ENCODE measurements around the gene WDR41. TPM values are rescaled to one million over a fixed set of nuclear protein-coding genes. Genes with fewer than 3 reads are reported as not detected.

Gene WDR41
- total RNA-seq, 1 donor from 2014 or later: 33.0 TPM

GRCh38 chr5:77398458-77398857 lies 93.7 kb downstream of the WDR41 start:
- DNase-seq (no peak), ATAC-seq (ENCODE audit: low read depth) (no peak)
- intact Hi-C loops (cut with micrococcal nuclease): no loop called here
- no peaks in the 10 kb centered on the region for H3K36me3 Mint-ChIP-seq (ENCODE audit: low read depth)
- no peaks in the 10 kb centered on the region for H3K27me3 Mint-ChIP-seq
- no peak overlapping the region for H3K4me3 Mint-ChIP-seq
- no peak overlapping the region for H3K27ac Mint-ChIP-seq
- CTCF ChIA-PET: no interaction called here
- TF ChIP-seq, protein P1, sequence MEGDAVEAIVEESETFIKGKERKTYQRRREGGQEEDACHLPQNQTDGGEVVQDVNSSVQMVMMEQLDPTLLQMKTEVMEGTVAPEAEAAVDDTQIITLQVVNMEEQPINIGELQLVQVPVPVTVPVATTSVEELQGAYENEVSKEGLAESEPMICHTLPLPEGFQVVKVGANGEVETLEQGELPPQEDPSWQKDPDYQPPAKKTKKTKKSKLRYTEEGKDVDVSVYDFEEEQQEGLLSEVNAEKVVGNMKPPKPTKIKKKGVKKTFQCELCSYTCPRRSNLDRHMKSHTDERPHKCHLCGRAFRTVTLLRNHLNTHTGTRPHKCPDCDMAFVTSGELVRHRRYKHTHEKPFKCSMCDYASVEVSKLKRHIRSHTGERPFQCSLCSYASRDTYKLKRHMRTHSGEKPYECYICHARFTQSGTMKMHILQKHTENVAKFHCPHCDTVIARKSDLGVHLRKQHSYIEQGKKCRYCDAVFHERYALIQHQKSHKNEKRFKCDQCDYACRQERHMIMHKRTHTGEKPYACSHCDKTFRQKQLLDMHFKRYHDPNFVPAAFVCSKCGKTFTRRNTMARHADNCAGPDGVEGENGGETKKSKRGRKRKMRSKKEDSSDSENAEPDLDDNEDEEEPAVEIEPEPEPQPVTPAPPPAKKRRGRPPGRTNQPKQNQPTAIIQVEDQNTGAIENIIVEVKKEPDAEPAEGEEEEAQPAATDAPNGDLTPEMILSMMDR (IDR thresholded peaks at IDR 0.05): no peak
- POLR2A ChIA-PET: no interaction called here
- no peaks in the 10 kb centered on the region for H3K4me1 Mint-ChIP-seq
- no peaks in the 10 kb centered on the region for H3K9me3 Mint-ChIP-seq

GRCh38 chr5:77397686-77398292 lies 94.3 kb downstream of the WDR41 start:
- CTCF ChIA-PET: no interaction called here
- Mint-ChIP-seq H3K4me3 (no peak overlapping the region), H3K36me3 (ENCODE audit: low read depth) (no peaks in the 10 kb centered on the region), H3K27ac (no peak overlapping the region), H3K27me3 (no peaks in the 10 kb centered on the region), H3K9me3 (no peaks in the 10 kb centered on the region), H3K4me1 (no peaks in the 10 kb centered on the region)
- TF ChIP-seq, protein P1 (IDR thresholded peaks at IDR 0.05): no peak
- DNase-seq (no peak), ATAC-seq (ENCODE audit: low read depth) (no peak)
- intact Hi-C loops (cut with micrococcal nuclease): no loop called here
- POLR2A ChIA-PET: no interaction called here

DNA sequence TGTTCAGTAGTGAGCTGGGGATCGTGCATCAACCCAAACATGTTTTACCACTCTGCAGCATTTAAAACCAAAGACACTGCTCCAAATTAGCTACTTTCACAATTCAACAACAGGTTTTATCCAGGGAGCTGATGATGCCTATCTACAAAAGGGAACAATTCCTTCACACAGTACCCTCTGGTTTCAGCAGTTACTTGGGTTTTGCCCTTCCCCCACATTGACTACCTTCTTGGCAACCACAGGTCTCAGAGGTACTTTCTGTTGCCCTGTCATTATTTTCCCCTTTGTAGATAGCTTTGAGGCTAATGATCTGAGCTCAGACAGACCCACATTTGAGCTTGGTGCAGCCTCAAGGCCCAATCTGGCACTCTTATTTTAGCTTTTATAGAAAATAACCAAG lies 96.1 kb downstream of the WDR41 start:
- ChIA-PET POLR2A (no interaction called here), CTCF (no interaction called here)
- Mint-ChIP-seq H3K4me3 (no peak overlapping the region), H3K36me3 (ENCODE audit: low read depth) (no peaks in the 10 kb centered on the region), H3K27me3 (no peaks in the 10 kb centered on the region), H3K4me1 (no peaks in the 10 kb centered on the region), H3K27ac (no peak overlapping the region), H3K9me3 (no peaks in the 10 kb centered on the region)
- ATAC-seq (ENCODE audit: low read depth): no peak
- TF ChIP-seq, protein P1 (IDR thresholded peaks at IDR 0.05): no peak
- DNase-seq: no peak
- intact Hi-C loops (cut with micrococcal nuclease): no loop called here

DNA sequence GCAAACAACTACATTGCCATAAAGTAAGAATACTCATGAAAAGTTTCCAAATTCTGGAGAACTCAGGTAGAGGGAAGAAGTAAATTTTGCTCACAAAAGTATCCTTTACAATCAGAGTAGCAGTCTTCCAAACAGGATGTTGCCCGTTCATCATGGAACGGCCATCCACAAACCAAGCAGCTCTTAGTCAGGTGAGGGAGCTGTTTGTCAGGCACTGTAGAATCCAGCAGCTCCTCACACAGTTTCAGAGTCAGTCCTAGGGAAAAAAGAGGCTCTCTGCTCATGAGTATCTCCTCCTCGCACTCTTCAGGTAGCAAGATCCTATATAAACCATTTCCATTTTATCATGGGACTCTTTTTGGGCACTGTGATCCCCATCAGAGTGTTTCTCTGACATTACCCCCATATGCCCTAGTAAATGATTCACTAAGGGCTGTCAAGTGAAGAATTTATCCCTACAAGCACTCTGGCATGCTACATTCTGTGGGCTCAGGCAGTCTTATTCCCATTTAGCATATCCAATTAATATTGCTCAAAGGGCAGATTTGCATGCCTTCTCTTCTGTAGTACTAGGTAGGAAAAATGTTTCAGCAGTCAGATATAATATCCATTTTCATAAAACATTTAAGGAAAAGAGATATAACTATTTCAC lies 97.9 kb downstream of the WDR41 start:
- no peak for DNase-seq
- intact Hi-C loops (cut with micrococcal nuclease): no loop called here
- no peaks in the 10 kb centered on the region for H3K36me3 Mint-ChIP-seq (ENCODE audit: low read depth)
- POLR2A ChIA-PET: no interaction called here
- no peak for ATAC-seq (ENCODE audit: low read depth)
- no peak overlapping the region for H3K4me3 Mint-ChIP-seq
- no peaks in the 10 kb centered on the region for H3K9me3 Mint-ChIP-seq
- TF ChIP-seq, protein P1 (IDR thresholded peaks at IDR 0.05): no peak
- peaks cover 2% of the 10 kb centered on the region for H3K27me3 Mint-ChIP-seq
- CTCF ChIA-PET: no interaction called here
- H3K27ac Mint-ChIP-seq: no peak overlapping the region
- no peaks in the 10 kb centered on the region for H3K4me1 Mint-ChIP-seq

GRCh38 chr5:77391240-77391765 lies 100.8 kb downstream of the WDR41 start:
- Mint-ChIP-seq H3K27ac (no peak overlapping the region), H3K27me3 (peaks cover 2% of the 10 kb centered on the region), H3K9me3 (no peaks in the 10 kb centered on the region), H3K4me3 (no peak overlapping the region), H3K36me3 (ENCODE audit: low read depth) (no peaks in the 10 kb centered on the region), H3K4me1 (no peaks in the 10 kb centered on the region)
- ChIA-PET POLR2A (no interaction called here), CTCF (no interaction called here)
- DNase-seq (no peak), ATAC-seq (ENCODE audit: low read depth) (no peak)
- intact Hi-C loops (cut with micrococcal nuclease): no loop called here
- TF ChIP-seq, protein P1 (IDR thresholded peaks at IDR 0.05): no peak

All from activated B cell treated with CpG ODN at 0.5 μM for 24 hours (primary cell).